NB4 (cell line): ENCODE data around the gene ZNF319.

Experiments used
- TF ChIP-seq, protein P1 (sequence below): IDR thresholded peaks from one replicate; pipeline ENCODE4 v1.5.1; 2012; ENCODE audit warnings: low read depth, low read length
- TF ChIP-seq, protein P2 (sequence below): IDR thresholded peaks from 2 replicates; pipeline ENCODE4 v1.6.1; 2011; ENCODE audit warnings: low read depth, low read length

DNA sequence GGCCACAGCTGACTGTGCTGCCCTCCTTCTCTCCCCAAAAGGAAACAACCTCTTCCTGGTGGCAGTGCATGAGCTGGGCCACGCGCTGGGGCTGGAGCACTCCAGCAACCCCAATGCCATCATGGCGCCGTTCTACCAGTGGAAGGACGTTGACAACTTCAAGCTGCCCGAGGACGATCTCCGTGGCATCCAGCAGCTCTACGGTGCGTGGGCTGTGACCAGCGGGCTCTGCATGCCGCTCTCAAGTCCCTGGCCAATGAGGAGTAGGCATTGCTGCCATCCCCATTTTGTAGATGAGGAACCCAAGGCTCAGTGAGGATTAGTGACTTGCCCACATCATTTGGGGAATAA, 40.0 kb upstream of the ZNF319 start:
- TF ChIP-seq, protein P1, sequence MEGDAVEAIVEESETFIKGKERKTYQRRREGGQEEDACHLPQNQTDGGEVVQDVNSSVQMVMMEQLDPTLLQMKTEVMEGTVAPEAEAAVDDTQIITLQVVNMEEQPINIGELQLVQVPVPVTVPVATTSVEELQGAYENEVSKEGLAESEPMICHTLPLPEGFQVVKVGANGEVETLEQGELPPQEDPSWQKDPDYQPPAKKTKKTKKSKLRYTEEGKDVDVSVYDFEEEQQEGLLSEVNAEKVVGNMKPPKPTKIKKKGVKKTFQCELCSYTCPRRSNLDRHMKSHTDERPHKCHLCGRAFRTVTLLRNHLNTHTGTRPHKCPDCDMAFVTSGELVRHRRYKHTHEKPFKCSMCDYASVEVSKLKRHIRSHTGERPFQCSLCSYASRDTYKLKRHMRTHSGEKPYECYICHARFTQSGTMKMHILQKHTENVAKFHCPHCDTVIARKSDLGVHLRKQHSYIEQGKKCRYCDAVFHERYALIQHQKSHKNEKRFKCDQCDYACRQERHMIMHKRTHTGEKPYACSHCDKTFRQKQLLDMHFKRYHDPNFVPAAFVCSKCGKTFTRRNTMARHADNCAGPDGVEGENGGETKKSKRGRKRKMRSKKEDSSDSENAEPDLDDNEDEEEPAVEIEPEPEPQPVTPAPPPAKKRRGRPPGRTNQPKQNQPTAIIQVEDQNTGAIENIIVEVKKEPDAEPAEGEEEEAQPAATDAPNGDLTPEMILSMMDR: no peak
- TF ChIP-seq, protein P2, sequence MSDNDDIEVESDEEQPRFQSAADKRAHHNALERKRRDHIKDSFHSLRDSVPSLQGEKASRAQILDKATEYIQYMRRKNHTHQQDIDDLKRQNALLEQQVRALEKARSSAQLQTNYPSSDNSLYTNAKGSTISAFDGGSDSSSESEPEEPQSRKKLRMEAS: no peak
